ENCODE measurements around the gene AGBL1.

The AGBL1 gene

DNA sequence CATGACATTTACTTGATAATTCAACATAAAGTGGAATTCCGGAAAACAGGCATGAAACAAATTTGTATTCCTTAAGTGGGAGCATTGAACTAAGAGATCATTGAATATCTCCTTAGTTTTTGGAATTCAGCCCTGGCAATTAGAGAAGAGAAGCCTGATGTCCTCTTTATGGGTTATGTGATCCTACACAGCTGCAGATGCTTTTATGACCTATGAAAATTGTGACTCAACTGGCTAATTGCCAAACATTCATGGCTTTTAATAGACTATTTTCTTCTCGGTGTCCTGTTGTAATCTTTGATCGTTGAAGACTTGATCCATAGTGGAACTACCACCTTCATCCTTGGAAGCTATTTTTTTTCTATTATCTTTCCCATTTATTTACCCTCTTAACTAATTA lies 46.1 kb downstream of the AGBL1 start:
- TF ChIP-seq, protein P1, sequence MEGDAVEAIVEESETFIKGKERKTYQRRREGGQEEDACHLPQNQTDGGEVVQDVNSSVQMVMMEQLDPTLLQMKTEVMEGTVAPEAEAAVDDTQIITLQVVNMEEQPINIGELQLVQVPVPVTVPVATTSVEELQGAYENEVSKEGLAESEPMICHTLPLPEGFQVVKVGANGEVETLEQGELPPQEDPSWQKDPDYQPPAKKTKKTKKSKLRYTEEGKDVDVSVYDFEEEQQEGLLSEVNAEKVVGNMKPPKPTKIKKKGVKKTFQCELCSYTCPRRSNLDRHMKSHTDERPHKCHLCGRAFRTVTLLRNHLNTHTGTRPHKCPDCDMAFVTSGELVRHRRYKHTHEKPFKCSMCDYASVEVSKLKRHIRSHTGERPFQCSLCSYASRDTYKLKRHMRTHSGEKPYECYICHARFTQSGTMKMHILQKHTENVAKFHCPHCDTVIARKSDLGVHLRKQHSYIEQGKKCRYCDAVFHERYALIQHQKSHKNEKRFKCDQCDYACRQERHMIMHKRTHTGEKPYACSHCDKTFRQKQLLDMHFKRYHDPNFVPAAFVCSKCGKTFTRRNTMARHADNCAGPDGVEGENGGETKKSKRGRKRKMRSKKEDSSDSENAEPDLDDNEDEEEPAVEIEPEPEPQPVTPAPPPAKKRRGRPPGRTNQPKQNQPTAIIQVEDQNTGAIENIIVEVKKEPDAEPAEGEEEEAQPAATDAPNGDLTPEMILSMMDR (IDR thresholded peaks at IDR 0.05; ENCODE audit: poor library complexity, severe bottlenecking): no peak
- DNase-seq (ENCODE audit: low spot score): no peak
- Histone ChIP-seq H3K36me3 (ENCODE audit: low read depth) (no peaks in the 10 kb centered on the region), H3K4me3 (ENCODE audit: severe bottlenecking) (no peak overlapping the region), H3K27me3 (ENCODE audit: insufficient read depth, poor library complexity, severe bottlenecking) (peaks cover 25% of the 10 kb centered on the region), H3K27ac (ENCODE audit: poor library complexity, severe bottlenecking) (no peak overlapping the region), H3K4me1 (ENCODE audit: insufficient read depth, poor library complexity, severe bottlenecking) (no peaks in the 10 kb centered on the region), H3K9me3 (ENCODE audit: severe bottlenecking) (no peaks in the 10 kb centered on the region)
- no peak for ATAC-seq (ENCODE audit: low read depth)

DNA sequence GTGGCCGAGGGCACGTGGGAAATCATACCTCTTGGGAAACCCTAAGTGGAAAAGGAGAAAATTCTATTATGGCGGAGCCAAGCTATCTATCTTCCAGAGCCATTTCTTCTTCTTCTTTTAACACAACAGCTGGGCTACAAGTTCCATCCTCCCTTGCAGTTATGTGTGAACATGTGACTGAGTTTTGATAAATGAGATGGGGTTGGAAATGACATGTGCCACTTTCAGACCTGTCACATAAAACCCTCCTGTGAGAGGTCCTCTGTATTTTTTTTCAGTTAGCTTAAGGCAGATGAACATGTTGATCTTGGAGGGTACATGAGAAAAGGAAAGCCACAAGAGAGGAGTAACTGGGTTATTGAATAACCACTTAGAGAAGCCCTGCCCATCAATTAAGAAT lies 47.9 kb downstream of the AGBL1 start:
- Histone ChIP-seq H3K4me3 (ENCODE audit: severe bottlenecking) (no peak overlapping the region), H3K36me3 (ENCODE audit: low read depth) (no peaks in the 10 kb centered on the region), H3K4me1 (ENCODE audit: insufficient read depth, poor library complexity, severe bottlenecking) (no peaks in the 10 kb centered on the region), H3K27ac (ENCODE audit: poor library complexity, severe bottlenecking) (no peak overlapping the region), H3K9me3 (ENCODE audit: severe bottlenecking) (no peaks in the 10 kb centered on the region), H3K27me3 (ENCODE audit: insufficient read depth, poor library complexity, severe bottlenecking) (peaks cover 7% of the 10 kb centered on the region)
- DNase-seq (ENCODE audit: low spot score) (no peak), ATAC-seq (ENCODE audit: low read depth) (no peak)
- TF ChIP-seq, protein P1 (IDR thresholded peaks at IDR 0.05; ENCODE audit: poor library complexity, severe bottlenecking): no peak

DNA sequence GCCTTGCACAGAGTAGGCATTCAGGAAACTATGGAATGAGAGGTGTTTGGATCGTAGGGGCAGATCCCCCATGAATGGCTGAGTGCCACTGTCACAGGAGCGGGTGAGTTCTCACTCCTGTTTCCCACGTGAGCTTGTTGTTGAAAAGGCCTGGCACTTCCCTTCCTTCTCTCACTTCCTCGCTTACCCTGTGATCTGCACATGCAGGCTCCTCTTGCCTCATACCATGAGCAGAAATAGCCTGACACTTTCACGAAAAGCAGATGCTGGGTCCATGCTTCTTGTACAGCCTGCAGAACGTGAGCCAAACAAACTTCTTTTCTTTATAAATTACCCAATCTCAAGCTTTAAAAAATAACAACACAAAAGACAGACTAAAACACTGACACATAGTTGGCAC lies 55.4 kb downstream of the AGBL1 start:
- Histone ChIP-seq H3K4me3 (ENCODE audit: severe bottlenecking) (no peak overlapping the region), H3K4me1 (ENCODE audit: insufficient read depth, poor library complexity, severe bottlenecking) (no peaks in the 10 kb centered on the region), H3K9me3 (ENCODE audit: severe bottlenecking) (no peaks in the 10 kb centered on the region), H3K36me3 (ENCODE audit: low read depth) (no peaks in the 10 kb centered on the region), H3K27ac (ENCODE audit: poor library complexity, severe bottlenecking) (no peak overlapping the region), H3K27me3 (ENCODE audit: insufficient read depth, poor library complexity, severe bottlenecking) (peaks cover 9% of the 10 kb centered on the region)
- TF ChIP-seq, protein P1 (IDR thresholded peaks at IDR 0.05; ENCODE audit: poor library complexity, severe bottlenecking): no peak
- ATAC-seq (ENCODE audit: low read depth): no peak
- no peak for DNase-seq (ENCODE audit: low spot score)

DNA sequence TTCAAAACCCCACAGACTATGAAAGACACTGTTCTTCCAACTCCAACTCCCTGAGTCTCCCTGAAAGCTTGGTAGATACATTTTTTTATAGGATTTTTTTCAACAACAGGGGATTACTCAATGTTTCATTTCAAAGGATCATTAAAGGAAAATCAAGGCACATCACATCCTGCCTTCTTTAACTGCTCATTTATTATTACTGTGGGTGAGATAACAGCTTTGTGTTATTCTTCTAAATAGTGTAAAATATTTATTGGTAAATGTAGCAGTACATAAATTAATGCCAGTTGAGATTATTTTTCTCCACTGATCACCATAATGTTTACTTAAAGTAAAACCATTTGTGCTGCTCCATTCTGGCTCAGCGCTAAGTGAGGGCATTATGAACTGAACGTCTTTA lies 57.2 kb downstream of the AGBL1 start:
- no peaks in the 10 kb centered on the region for H3K9me3 ChIP-seq (ENCODE audit: severe bottlenecking)
- TF ChIP-seq, protein P1 (IDR thresholded peaks at IDR 0.05; ENCODE audit: poor library complexity, severe bottlenecking): no peak
- no peak overlapping the region for H3K4me3 ChIP-seq (ENCODE audit: severe bottlenecking)
- H3K27ac ChIP-seq (ENCODE audit: poor library complexity, severe bottlenecking): no peak overlapping the region
- H3K27me3 ChIP-seq (ENCODE audit: insufficient read depth, poor library complexity, severe bottlenecking): peaks cover 11% of the 10 kb centered on the region
- H3K4me1 ChIP-seq (ENCODE audit: insufficient read depth, poor library complexity, severe bottlenecking): no peaks in the 10 kb centered on the region
- ATAC-seq (ENCODE audit: low read depth): no peak
- DNase-seq (ENCODE audit: low spot score): no peak
- no peaks in the 10 kb centered on the region for H3K36me3 ChIP-seq (ENCODE audit: low read depth)

DNA sequence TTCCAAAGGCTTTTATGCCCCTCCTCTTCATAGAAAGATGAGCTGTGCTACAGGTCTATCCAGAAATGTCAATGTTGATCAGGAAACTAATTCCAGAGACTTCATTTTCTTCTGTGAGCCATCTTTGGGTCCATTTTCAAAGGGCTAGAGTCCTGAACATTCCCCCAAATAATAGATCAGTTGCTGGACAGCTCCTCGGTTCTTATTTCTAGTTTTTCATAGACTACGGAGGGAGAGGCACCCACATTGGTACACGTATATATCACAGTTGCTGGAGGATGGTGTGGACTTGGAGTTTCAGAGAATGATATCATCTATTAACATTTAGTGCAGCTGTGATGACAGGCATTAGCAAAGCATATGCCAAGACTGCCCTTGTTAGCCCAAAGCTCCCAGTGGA lies 59.1 kb downstream of the AGBL1 start:
- Histone ChIP-seq H3K36me3 (ENCODE audit: low read depth) (no peaks in the 10 kb centered on the region), H3K27ac (ENCODE audit: poor library complexity, severe bottlenecking) (no peak overlapping the region), H3K9me3 (ENCODE audit: severe bottlenecking) (no peaks in the 10 kb centered on the region), H3K4me1 (ENCODE audit: insufficient read depth, poor library complexity, severe bottlenecking) (no peaks in the 10 kb centered on the region), H3K4me3 (ENCODE audit: severe bottlenecking) (no peak overlapping the region), H3K27me3 (ENCODE audit: insufficient read depth, poor library complexity, severe bottlenecking) (peaks cover 7% of the 10 kb centered on the region)
- TF ChIP-seq, protein P1 (IDR thresholded peaks at IDR 0.05; ENCODE audit: poor library complexity, severe bottlenecking): no peak
- DNase-seq (ENCODE audit: low spot score) (no peak), ATAC-seq (ENCODE audit: low read depth) (no peak)
